Adrenal gland (tissue), 5 donors: ENCODE data around the gene THSD4.

ENCODE experiments used
- POLR2A ChIP-seq, 2 donors: fragments of 450-650 bp; IDR thresholded peaks; one replicate each; pipeline ENCODE4 v1.6.1; 2017; ENCODE audit warnings: antibody characterized with exemption in 2 of 2, mild to moderate bottlenecking in 2 of 2, moderate library complexity in 1 of 2
- TF ChIP-seq, protein P1 (sequence below), 6 experiments: fragments of 450-650 bp in 4 of 6; fragments of 200-600 bp in 2 of 6; sonication (generic) in 1 of 6; IDR thresholded peaks; 1 replicate in 5 of 6; 2 replicates in 1 of 6; pipeline versions ENCODE4 v1.5.1 to v1.8.0; 2016 to 2021; ENCODE audit warnings: antibody characterized with exemption in 6 of 6, mild to moderate bottlenecking in 2 of 6, moderate library complexity in 1 of 6
- donor health status: DM: no; HTN: no; CAD: no.

DNA sequence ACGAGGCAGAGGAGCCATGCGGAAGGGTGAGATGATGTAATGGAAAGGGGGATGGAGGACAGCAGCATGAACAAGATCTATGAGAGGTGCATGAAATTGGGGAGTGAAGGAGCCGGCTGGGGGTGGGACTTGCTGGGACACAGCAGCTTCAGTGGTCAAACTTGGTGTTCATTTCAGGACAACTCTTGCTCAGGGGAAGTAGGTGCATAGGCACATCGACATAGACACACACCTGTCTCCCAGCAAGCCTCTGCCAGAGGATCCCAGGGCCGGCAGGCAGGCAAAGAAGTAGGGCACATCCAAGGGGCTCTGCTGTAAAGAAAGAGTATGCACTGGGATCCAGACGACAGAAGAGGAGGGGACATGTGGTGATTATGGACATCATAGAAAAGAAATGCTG lies 582.0 kb downstream of the THSD4 start:
- TF ChIP-seq, protein P1, sequence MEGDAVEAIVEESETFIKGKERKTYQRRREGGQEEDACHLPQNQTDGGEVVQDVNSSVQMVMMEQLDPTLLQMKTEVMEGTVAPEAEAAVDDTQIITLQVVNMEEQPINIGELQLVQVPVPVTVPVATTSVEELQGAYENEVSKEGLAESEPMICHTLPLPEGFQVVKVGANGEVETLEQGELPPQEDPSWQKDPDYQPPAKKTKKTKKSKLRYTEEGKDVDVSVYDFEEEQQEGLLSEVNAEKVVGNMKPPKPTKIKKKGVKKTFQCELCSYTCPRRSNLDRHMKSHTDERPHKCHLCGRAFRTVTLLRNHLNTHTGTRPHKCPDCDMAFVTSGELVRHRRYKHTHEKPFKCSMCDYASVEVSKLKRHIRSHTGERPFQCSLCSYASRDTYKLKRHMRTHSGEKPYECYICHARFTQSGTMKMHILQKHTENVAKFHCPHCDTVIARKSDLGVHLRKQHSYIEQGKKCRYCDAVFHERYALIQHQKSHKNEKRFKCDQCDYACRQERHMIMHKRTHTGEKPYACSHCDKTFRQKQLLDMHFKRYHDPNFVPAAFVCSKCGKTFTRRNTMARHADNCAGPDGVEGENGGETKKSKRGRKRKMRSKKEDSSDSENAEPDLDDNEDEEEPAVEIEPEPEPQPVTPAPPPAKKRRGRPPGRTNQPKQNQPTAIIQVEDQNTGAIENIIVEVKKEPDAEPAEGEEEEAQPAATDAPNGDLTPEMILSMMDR (IDR thresholded peaks at IDR 0.05): no peak
- no peak for TF ChIP-seq POLR2A (IDR thresholded peaks at IDR 0.05)
